GM23338 (cell line): Measurements from ENCODE around the gene BDKRB1. TPM values are rescaled to one million over a fixed set of nuclear protein-coding genes. Genes with fewer than 3 reads are reported as not detected.

Experiments used
- ATAC-seq: fragments of 200-7000 bp; cut with Tn5 transposase; 3 replicates; pipeline ENCODE4 v1.9.1; 2020
- DNase-seq: peaks from one replicate; pipeline ENCODE4 v3.0.0-alpha.2; 2015; ENCODE audit warnings: low spot score
- H2AFZ ChIP-seq: fragments of 200-600 bp; sonication (generic); 2 replicates; pipeline ENCODE4 v1.8.0; 2016; ENCODE audit warnings: antibody characterized with exemption, mild to moderate bottlenecking, moderate library complexity
- H3F3A ChIP-seq: fragments of 200-600 bp; sonication (generic); replicated peaks from 2 replicates; pipeline ENCODE4 v1.8.0; 2017; ENCODE audit warnings: antibody characterized with exemption, mixed run types, low read depth
- H3K27ac ChIP-seq: fragments of 200-600 bp; sonication (generic); 2 replicates; pipeline ENCODE4 v1.6.1; 2016; ENCODE audit warnings: low read depth
- H3K27me3 ChIP-seq: fragments of 200-600 bp; sonication (generic); 2 replicates; pipeline ENCODE4 v1.8.0; 2016; ENCODE audit warnings: mild to moderate bottlenecking, mixed run types, moderate library complexity; ENCODE audit not compliant: insufficient read depth
- H3K36me3 ChIP-seq: fragments of 200-600 bp; sonication (generic); 2 replicates; pipeline ENCODE4 v1.8.0; 2016; ENCODE audit warnings: mild to moderate bottlenecking; ENCODE audit not compliant: insufficient read depth
- H3K4me1 ChIP-seq: fragments of 200-600 bp; sonication (generic); 2 replicates; pipeline ENCODE4 v1.8.0; 2016; ENCODE audit warnings: mild to moderate bottlenecking, moderate library complexity; ENCODE audit not compliant: insufficient read depth
- H3K4me2 ChIP-seq: fragments of 200-600 bp; sonication (generic); 2 replicates; pipeline ENCODE4 v1.7.1; 2017; ENCODE audit warnings: mixed run types
- H3K4me3 ChIP-seq: fragments of 200-600 bp; sonication (generic); 2 replicates; pipeline ENCODE4 v1.6.1; 2016; ENCODE audit warnings: mixed run types
- H3K79me2 ChIP-seq: fragments of 200-600 bp; sonication (generic); replicated peaks from 2 replicates; pipeline ENCODE4 v1.8.0; 2017; ENCODE audit warnings: mild to moderate bottlenecking; ENCODE audit not compliant: insufficient read depth
- H3K9me2 ChIP-seq: fragments of 200-600 bp; sonication (generic); 2 replicates; pipeline ENCODE4 v1.8.0; 2017; ENCODE audit not compliant: insufficient read depth
- H4K20me1 ChIP-seq: fragments of 200-600 bp; sonication (generic); replicated peaks from 2 replicates; pipeline ENCODE4 v1.8.0; 2017; ENCODE audit warnings: mild to moderate bottlenecking; ENCODE audit not compliant: insufficient read depth
- H3K27ac Mint-ChIP-seq: 2 replicates; pipeline ENCODE4 v1.8.0; 2020; ENCODE audit warnings: inconsistent platforms, mild to moderate bottlenecking, moderate library complexity, mixed read lengths
- H3K27me3 Mint-ChIP-seq: 3 replicates; pipeline ENCODE4 v1.8.0; 2022; ENCODE audit warnings: low read depth, mild to moderate bottlenecking, moderate library complexity, mixed read lengths, inconsistent platforms; ENCODE audit not compliant: insufficient read depth, poor library complexity
- H3K36me3 Mint-ChIP-seq: 3 replicates; pipeline ENCODE4 v1.8.0; 2021; ENCODE audit warnings: low read depth, mild to moderate bottlenecking, inconsistent platforms, moderate library complexity, mixed read lengths
- H3K4me1 Mint-ChIP-seq: 3 replicates; pipeline ENCODE4 v1.8.0; 2020; ENCODE audit warnings: mild to moderate bottlenecking, inconsistent platforms, mixed read lengths
- H3K4me3 Mint-ChIP-seq: 3 replicates; pipeline ENCODE4 v1.8.0; 2021; ENCODE audit warnings: moderate library complexity, mild to moderate bottlenecking, inconsistent platforms, mixed read lengths
- H3K9me3 Mint-ChIP-seq: 3 replicates; pipeline ENCODE4 v1.8.0; 2020; ENCODE audit warnings: moderate library complexity, mild to moderate bottlenecking, inconsistent platforms, mixed read lengths
- CREB1 ChIP-seq: fragments of 250-450 bp; sonication (Bioruptor Pico); IDR thresholded peaks from 2 replicates; pipeline ENCODE4 v1.5.0; 2020; ENCODE audit warnings: low read depth, mild to moderate bottlenecking, moderate library complexity
- EZH2 ChIP-seq: fragments of 200-600 bp; sonication (generic); IDR thresholded peaks from one replicate; pipeline ENCODE4 v1.8.0; 2017; ENCODE audit warnings: antibody characterized with exemption, mild to moderate bottlenecking, low read depth; ENCODE audit not compliant: unreplicated experiment
- EZH2phosphoT487 ChIP-seq: fragments of 200-600 bp; sonication (generic); IDR thresholded peaks from one replicate; pipeline ENCODE4 v1.8.1; 2018; ENCODE audit warnings: antibody characterized with exemption; ENCODE audit not compliant: unreplicated experiment
- JUNB ChIP-seq: IDR thresholded peaks from one replicate; pipeline ENCODE4 v1.6.1; 2016; ENCODE audit warnings: antibody characterized with exemption; ENCODE audit not compliant: unreplicated experiment
- NANOG ChIP-seq: IDR thresholded peaks from 2 replicates; pipeline ENCODE4 v1.6.1; 2016; ENCODE audit warnings: antibody characterized with exemption, borderline replicate concordance
- POLR2AphosphoS5 ChIP-seq: IDR thresholded peaks from 2 replicates; pipeline ENCODE4 v1.6.1; 2016; ENCODE audit warnings: antibody characterized with exemption, low read depth
- STAT1 ChIP-seq: IDR thresholded peaks from one replicate; pipeline ENCODE4 v1.6.1; 2016; ENCODE audit warnings: antibody characterized with exemption; ENCODE audit not compliant: unreplicated experiment
- ZNF114 ChIP-seq: fragments of 250-450 bp; sonication (Bioruptor Pico); IDR thresholded peaks from 2 replicates; pipeline ENCODE4 v1.5.0; 2020; ENCODE audit warnings: mild to moderate bottlenecking, moderate library complexity
- ZNF331 ChIP-seq: fragments of 250-450 bp; sonication (Bioruptor Pico); IDR thresholded peaks from 2 replicates; pipeline ENCODE4 v1.5.0; 2020; ENCODE audit warnings: low read depth, mild to moderate bottlenecking, moderate library complexity
- polyA plus RNA-seq: library from polyadenylated mRNA; unstranded; fragments of >200 nt; fragmentation: Nextera tagmentation; extraction: Ambion mirVana; gene quantifications from 2 replicates; pipeline ENCODE4 v1.2.1, GENCODE V29; 2016
- total RNA-seq: library from RNA; depleted of rRNA; stranded (reverse); fragments of >200 nt; shearing (Covaris generic); gene quantifications from 2 replicates; pipeline ENCODE4 v1.2.3, GENCODE V29; 2014
- TF ChIP-seq, protein P1 (sequence below), 2 experiments: fragments of 200-600 bp in 1 of 2; sonication (generic) in 1 of 2; conservative IDR thresholded peaks; 2 replicates each; pipeline versions ENCODE4 v1.5.1 to v1.6.1; 2016 to 2017; ENCODE audit warnings: antibody characterized with exemption in 2 of 2, low read depth in 2 of 2, mild to moderate bottlenecking in 2 of 2, moderate library complexity in 1 of 2
- TF ChIP-seq, protein P2 (sequence below): IDR thresholded peaks from 2 replicates; pipeline ENCODE4 v1.6.1; 2016; ENCODE audit warnings: antibody characterized with exemption
- TF ChIP-seq, protein P3 (sequence below): IDR thresholded peaks from one replicate; pipeline ENCODE4 v1.6.1; 2018; ENCODE audit warnings: antibody characterized with exemption; ENCODE audit not compliant: unreplicated experiment
- TF ChIP-seq, protein P4 (sequence below): fragments of 250-450 bp; sonication (Bioruptor Pico); IDR thresholded peaks from 2 replicates; pipeline ENCODE4 v1.5.0; 2020; ENCODE audit warnings: mild to moderate bottlenecking, moderate library complexity

Gene BDKRB1
- total and polyA plus RNA-seq, 2 experiments from 2014 or later: not detected

DNA sequence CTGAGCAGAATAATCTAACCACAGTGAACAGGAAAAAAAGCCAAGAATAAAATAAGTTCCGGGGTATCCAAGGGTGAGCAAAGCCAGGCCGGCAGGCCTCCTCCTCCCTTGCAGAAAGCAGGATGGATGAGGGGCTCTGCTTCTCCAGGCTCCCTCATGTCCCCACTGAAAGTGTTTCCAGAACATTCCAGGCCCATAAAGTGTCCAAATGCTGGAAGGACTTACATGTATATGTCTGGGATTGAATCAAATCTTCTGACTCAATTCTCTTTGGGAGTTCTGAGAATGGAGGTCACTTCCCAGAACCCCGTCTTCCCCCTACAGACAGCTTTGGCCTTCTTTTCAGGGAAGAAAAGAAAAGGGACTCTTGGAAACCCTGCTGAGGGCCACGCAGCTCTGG is 25.0 kb upstream of the BDKRB1 start:
- Mint-ChIP-seq H3K27me3 (peaks cover 2% of the 10 kb centered on the region), H3K4me1 (peaks cover 22% of the 10 kb centered on the region), H3K27ac (no peak overlapping the region), H3K9me3 (peaks cover 12% of the 10 kb centered on the region), H3K36me3 (peaks cover 10% of the 10 kb centered on the region; the same call in 2 of the 3 replicates), H3K4me3 (no peak overlapping the region)
- Histone ChIP-seq H3K36me3 (no peaks in the 10 kb centered on the region), H3K9me2 (no peaks in the 10 kb centered on the region), H3K4me1 (peaks cover 12% of the 10 kb centered on the region; the same call in 1 of the 2 replicates), H3K79me2 (no peaks in the 10 kb centered on the region), H3K4me2 (no peak overlapping the region), H4K20me1 (no peaks in the 10 kb centered on the region), H2AFZ (no peak overlapping the region), H3K4me3 (no peak overlapping the region), H3K27ac (no peak overlapping the region), H3K27me3 (no peaks in the 10 kb centered on the region), H3F3A (no peaks in the 10 kb centered on the region)
- TF ChIP-seq, protein P1, sequence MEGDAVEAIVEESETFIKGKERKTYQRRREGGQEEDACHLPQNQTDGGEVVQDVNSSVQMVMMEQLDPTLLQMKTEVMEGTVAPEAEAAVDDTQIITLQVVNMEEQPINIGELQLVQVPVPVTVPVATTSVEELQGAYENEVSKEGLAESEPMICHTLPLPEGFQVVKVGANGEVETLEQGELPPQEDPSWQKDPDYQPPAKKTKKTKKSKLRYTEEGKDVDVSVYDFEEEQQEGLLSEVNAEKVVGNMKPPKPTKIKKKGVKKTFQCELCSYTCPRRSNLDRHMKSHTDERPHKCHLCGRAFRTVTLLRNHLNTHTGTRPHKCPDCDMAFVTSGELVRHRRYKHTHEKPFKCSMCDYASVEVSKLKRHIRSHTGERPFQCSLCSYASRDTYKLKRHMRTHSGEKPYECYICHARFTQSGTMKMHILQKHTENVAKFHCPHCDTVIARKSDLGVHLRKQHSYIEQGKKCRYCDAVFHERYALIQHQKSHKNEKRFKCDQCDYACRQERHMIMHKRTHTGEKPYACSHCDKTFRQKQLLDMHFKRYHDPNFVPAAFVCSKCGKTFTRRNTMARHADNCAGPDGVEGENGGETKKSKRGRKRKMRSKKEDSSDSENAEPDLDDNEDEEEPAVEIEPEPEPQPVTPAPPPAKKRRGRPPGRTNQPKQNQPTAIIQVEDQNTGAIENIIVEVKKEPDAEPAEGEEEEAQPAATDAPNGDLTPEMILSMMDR (conservative IDR thresholded peaks at IDR 0.05; ENCODE audit: low read depth in 2 of 2): no peak
- no peak for TF ChIP-seq CREB1 (CRISPR knock-in tag)
- TF ChIP-seq, protein P2, sequence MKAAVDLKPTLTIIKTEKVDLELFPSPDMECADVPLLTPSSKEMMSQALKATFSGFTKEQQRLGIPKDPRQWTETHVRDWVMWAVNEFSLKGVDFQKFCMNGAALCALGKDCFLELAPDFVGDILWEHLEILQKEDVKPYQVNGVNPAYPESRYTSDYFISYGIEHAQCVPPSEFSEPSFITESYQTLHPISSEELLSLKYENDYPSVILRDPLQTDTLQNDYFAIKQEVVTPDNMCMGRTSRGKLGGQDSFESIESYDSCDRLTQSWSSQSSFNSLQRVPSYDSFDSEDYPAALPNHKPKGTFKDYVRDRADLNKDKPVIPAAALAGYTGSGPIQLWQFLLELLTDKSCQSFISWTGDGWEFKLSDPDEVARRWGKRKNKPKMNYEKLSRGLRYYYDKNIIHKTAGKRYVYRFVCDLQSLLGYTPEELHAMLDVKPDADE: no peak
- TF ChIP-seq ZNF114 (CRISPR knock-in tag): no peak
- no peak for TF ChIP-seq ZNF331 (CRISPR knock-in tag)
- TF ChIP-seq POLR2AphosphoS5: no peak
- TF ChIP-seq, protein P3, sequence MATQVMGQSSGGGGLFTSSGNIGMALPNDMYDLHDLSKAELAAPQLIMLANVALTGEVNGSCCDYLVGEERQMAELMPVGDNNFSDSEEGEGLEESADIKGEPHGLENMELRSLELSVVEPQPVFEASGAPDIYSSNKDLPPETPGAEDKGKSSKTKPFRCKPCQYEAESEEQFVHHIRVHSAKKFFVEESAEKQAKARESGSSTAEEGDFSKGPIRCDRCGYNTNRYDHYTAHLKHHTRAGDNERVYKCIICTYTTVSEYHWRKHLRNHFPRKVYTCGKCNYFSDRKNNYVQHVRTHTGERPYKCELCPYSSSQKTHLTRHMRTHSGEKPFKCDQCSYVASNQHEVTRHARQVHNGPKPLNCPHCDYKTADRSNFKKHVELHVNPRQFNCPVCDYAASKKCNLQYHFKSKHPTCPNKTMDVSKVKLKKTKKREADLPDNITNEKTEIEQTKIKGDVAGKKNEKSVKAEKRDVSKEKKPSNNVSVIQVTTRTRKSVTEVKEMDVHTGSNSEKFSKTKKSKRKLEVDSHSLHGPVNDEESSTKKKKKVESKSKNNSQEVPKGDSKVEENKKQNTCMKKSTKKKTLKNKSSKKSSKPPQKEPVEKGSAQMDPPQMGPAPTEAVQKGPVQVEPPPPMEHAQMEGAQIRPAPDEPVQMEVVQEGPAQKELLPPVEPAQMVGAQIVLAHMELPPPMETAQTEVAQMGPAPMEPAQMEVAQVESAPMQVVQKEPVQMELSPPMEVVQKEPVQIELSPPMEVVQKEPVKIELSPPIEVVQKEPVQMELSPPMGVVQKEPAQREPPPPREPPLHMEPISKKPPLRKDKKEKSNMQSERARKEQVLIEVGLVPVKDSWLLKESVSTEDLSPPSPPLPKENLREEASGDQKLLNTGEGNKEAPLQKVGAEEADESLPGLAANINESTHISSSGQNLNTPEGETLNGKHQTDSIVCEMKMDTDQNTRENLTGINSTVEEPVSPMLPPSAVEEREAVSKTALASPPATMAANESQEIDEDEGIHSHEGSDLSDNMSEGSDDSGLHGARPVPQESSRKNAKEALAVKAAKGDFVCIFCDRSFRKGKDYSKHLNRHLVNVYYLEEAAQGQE: no peak
- no peak for TF ChIP-seq NANOG
- no peak for TF ChIP-seq EZH2phosphoT487
- TF ChIP-seq EZH2: no peak
- TF ChIP-seq JUNB: no peak
- TF ChIP-seq, protein P4, sequence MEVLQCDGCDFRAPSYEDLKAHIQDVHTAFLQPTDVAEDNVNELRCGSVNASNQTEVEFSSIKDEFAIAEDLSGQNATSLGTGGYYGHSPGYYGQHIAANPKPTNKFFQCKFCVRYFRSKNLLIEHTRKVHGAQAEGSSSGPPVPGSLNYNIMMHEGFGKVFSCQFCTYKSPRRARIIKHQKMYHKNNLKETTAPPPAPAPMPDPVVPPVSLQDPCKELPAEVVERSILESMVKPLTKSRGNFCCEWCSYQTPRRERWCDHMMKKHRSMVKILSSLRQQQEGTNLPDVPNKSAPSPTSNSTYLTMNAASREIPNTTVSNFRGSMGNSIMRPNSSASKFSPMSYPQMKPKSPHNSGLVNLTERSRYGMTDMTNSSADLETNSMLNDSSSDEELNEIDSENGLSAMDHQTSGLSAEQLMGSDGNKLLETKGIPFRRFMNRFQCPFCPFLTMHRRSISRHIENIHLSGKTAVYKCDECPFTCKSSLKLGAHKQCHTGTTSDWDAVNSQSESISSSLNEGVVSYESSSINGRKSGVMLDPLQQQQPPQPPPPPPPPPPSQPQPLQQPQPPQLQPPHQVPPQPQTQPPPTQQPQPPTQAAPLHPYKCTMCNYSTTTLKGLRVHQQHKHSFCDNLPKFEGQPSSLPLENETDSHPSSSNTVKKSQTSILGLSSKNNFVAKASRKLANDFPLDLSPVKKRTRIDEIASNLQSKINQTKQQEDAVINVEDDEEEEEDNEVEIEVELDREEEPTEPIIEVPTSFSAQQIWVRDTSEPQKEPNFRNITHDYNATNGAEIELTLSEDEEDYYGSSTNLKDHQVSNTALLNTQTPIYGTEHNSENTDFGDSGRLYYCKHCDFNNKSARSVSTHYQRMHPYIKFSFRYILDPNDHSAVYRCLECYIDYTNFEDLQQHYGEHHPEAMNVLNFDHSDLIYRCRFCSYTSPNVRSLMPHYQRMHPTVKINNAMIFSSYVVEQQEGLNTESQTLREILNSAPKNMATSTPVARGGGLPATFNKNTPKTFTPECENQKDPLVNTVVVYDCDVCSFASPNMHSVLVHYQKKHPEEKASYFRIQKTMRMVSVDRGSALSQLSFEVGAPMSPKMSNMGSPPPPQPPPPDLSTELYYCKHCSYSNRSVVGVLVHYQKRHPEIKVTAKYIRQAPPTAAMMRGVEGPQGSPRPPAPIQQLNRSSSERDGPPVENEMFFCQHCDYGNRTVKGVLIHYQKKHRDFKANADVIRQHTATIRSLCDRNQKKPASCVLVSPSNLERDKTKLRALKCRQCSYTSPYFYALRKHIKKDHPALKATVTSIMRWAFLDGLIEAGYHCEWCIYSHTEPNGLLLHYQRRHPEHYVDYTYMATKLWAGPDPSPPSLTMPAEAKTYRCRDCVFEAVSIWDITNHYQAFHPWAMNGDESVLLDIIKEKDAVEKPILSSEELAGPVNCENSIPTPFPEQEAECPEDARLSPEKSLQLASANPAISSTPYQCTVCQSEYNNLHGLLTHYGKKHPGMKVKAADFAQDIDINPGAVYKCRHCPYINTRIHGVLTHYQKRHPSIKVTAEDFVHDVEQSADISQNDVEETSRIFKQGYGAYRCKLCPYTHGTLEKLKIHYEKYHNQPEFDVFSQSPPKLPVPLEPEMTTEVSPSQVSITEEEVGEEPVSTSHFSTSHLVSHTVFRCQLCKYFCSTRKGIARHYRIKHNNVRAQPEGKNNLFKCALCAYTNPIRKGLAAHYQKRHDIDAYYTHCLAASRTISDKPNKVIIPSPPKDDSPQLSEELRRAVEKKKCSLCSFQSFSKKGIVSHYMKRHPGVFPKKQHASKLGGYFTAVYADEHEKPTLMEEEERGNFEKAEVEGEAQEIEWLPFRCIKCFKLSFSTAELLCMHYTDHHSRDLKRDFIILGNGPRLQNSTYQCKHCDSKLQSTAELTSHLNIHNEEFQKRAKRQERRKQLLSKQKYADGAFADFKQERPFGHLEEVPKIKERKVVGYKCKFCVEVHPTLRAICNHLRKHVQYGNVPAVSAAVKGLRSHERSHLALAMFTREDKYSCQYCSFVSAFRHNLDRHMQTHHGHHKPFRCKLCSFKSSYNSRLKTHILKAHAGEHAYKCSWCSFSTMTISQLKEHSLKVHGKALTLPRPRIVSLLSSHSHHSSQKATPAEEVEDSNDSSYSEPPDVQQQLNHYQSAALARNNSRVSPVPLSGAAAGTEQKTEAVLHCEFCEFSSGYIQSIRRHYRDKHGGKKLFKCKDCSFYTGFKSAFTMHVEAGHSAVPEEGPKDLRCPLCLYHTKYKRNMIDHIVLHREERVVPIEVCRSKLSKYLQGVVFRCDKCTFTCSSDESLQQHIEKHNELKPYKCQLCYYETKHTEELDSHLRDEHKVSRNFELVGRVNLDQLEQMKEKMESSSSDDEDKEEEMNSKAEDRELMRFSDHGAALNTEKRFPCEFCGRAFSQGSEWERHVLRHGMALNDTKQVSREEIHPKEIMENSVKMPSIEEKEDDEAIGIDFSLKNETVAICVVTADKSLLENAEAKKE (CRISPR knock-in tag): no peak
- TF ChIP-seq STAT1: no peak
- ATAC-seq (no peak), DNase-seq (no peak)
